AG09319 (cell line): ENCODE data around the gene NCKAP5.

Source experiments
- DNase-seq: peaks from one replicate; pipeline ENCODE4 v3.0.0-alpha.2; 2010; ENCODE audit warnings: low read depth; ENCODE audit errors: extremely low read depth
- TF ChIP-seq, protein P1 (sequence below): IDR thresholded peaks from 2 replicates; pipeline ENCODE4 v1.5.1; 2011; ENCODE audit warnings: low read depth, mild to moderate bottlenecking, inconsistent platforms, low read length, moderate library complexity

The NCKAP5 gene

DNA sequence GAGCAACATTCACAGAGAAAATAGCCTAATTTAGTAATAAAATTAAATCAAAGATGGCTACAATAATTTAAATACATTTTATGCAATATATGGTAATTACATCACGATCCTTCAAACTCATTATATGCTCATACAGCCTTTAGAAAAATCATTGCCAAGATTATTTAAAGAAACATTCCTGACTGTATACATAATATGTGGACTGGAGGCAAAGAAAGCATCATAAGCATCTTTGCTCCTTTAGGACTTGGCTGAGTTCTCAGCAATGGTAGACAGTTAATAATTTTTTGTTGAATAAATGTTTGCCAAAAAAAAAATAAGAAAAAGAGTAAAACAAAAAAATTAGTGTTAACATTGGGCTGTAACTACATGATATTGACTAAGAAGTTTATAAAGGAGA, 26.9 kb downstream of the NCKAP5 start:
- DNase-seq: no peak
- TF ChIP-seq, protein P1, sequence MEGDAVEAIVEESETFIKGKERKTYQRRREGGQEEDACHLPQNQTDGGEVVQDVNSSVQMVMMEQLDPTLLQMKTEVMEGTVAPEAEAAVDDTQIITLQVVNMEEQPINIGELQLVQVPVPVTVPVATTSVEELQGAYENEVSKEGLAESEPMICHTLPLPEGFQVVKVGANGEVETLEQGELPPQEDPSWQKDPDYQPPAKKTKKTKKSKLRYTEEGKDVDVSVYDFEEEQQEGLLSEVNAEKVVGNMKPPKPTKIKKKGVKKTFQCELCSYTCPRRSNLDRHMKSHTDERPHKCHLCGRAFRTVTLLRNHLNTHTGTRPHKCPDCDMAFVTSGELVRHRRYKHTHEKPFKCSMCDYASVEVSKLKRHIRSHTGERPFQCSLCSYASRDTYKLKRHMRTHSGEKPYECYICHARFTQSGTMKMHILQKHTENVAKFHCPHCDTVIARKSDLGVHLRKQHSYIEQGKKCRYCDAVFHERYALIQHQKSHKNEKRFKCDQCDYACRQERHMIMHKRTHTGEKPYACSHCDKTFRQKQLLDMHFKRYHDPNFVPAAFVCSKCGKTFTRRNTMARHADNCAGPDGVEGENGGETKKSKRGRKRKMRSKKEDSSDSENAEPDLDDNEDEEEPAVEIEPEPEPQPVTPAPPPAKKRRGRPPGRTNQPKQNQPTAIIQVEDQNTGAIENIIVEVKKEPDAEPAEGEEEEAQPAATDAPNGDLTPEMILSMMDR: no peak

DNA sequence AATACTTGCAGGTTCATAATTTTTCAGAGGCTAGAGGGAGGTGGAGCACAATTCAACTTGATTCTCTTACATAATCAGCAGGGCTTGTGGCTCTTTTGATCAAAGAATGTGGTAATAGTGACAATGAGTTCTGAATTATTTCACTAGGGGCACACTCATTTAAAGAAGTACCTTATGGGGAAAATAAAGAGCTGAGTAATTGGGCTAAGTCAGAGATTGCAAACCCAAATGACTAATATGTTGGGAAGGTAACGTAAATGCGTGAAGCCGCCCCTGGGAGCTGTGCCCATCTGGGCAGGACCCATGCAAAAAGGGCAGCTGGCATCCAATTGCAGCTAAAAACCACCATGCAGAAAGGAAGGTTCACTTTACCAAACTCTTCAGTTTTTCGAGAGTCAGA, 35.3 kb downstream of the NCKAP5 start:
- no peak for DNase-seq
- TF ChIP-seq, protein P1: no peak

DNA sequence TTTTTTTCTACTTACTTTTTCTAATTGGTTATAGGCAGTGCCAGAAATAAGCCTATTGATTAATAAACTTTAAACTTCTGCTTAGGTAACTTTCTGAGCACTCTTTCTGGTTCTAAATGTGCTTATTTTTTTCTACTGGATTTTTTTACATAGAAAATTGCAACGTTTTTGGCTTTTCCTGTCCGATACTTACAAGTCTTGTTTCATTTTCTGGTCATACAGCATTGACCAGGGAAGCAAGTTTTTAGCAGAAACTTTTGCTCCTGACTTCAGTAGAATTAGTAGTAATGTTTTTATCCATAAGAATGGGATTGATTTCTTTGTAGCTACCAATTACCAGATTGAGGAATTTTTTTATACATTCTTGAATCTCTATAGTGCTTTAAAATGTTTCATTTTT, 36.9 kb downstream of the NCKAP5 start:
- no peak for DNase-seq
- TF ChIP-seq, protein P1: no peak

DNA sequence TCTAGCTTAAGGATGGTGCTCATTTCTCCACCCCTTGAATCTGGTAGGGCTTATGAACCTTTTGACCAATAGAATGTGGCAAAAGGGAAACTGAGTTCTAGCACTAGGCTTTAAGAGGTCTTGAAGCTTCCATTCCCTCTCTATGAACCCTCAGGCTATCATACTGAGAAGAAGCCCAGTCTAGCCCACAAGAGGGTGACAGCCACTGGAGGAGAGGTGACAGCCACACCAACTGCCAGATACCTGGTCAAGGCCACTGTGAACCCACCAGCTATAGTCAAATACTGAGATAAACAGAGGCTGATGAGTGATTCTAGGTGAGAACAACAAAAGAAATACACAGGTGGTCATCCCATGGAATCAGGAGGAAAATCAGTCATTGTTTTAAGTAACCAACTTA, 37.6 kb downstream of the NCKAP5 start:
- TF ChIP-seq, protein P1: no peak

DNA sequence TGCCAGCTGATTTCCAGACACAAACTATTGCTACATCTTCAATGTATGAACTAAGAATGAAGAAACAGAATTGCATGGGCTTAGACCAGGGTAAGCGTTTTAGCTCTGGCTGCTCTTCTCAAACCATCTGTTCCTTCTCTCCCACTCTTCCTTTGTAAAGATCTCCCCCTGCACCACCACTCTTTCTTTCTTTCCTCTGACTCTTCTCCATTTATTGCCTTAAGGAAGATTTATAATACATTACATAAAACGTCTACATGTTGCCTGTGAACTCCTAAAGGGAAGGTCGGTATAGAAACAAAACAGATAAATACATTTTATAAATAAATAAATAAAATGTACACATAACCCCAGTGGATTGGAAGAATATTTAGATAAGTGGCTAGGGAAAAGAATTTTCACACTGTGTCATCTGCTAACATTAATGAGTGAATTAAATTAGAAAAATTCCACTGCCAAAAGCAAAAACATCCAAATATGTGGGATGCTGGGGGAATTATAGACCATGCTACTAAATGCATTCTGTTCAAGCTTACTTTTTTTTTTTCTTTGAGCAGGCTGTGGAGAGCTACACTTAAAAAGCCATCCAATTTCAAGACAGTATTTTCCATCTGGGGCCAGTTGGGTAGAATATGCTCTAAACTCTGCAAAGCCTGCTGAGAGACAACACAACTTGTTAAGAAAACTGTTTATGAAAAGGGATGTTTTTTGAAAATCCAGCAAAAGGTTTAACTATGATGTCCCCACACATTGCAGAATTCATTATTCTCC, 41.5 kb downstream of the NCKAP5 start:
- TF ChIP-seq, protein P1: no peak
- DNase-seq: no peak

More for the DNA sequence above, 37.6 kb downstream of the NCKAP5 start:
- no peak for DNase-seq

DNA sequence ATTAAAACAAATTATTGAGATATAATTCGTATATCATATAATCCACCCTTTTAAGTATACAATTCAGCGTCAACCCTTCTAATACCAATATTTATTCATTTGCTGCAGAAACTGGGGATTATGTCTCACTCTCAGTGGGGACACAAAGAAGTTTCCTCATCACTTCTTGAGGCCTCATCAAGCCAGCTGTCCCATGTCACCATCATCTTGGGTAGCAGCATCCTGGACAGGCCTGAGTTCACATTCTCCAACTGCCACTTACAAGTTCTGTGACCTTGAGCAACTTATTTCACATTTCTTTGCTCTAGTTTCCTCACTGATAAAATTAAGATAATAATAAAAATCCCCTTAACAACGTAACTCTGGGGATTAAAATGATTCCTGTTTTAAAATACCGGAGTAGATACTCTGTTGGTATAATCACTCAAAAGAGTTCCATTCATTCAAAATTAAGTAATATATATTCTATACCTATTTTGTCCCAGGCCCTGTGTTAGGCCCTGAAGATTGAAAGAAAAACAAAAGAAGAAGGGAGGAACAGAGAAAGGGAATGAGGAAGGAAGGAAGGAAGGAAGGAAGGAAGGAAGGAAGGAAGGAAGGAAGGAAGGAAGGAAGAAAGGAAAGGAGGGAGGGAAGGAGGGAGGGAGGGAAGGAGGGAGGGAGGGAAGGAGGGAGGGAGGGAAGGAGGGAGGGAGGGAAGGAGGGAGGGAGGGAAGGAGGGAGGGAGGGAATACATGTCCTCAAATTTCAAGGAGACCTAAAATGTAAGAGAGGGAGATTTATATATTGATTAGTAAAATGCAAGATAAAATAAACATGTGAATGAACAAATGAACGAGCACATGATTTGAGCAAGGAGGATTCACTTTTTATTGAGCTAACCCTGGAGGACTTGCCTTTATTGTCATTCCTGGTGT, 42.4 kb downstream of the NCKAP5 start:
- TF ChIP-seq, protein P1: no peak

DNA sequence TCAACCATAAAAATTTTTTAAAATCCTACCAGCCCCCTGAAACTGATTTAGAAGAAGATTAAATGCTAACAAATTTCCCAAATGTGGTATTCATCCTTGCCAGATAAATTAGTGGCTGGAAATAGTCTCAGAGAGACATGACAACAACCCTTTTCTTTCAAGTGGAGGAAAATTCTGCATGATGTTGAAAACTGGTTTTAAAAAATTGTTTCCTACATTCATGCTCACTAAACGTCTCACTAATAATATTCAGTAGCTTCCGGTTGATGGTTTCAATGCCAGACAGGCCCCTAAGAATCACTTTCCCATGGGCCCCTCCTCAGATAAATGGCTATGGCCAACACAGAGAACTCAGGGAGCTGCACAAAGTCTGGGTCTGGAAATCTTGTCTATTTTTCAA, 43.2 kb downstream of the NCKAP5 start:
- TF ChIP-seq, protein P1: no peak
- DNase-seq: no peak

More for the DNA sequence above, 42.4 kb downstream of the NCKAP5 start:
- DNase-seq: no peak
